Measurements from ENCODE around the gene ZNF747. TPM values are rescaled to one million over a fixed set of nuclear protein-coding genes. Genes with fewer than 3 reads are reported as not detected.

ZNF747 gene
- total RNA-seq = 12.4 to 16.4 TPM (median 15.2 TPM) in 3 replicates

DNA sequence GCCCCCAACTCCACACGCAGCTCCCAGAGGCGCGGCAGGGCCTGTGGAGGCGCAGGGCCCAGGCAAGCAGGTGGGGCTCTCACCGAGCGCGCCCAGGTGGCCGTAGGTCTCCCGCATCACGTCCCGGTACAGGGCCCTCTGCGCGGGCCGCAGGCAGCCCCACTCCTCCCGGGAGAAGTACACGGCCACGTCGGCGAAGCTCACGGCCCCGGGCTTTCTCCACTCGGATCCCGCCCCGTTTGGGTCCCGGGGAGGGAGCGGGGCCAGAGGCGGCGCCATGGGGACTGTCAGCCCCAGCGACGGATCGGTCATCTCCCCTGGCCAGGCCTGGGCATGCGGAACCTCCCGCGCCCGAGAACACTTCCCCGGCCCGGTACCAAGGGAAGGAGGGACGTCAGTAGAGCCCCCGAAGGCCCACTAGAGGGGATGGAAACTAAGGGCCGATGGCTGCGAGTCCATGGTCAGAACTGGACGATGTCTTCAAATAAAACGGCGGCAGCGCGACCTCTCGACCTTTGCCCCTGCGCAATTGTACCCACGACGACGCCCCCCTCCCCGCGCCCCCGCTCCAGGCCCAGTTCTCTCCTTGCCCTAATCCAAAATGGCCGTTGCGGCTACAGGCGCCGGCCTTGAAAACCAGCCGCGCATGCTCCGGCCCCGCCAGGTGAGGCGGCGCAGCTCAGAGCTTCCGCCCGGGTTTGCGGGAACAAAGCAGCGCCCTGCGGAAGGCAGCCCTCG is at the start of gene ZNF747:
ZNF747 (minus strand) TSS at position 491 of the 738 bp plus-strand sequence; CDS start at position 312, 179 bp downstream.
- H3K4me1 Mint-ChIP-seq = peaks cover 34% of the 10 kb centered on the region
- H3K4me3 Mint-ChIP-seq = peak within 1 kb of the TSS; percentile 93
- H3K9me3 Mint-ChIP-seq = no peaks in the 10 kb centered on the region
- peak; percentile 75 to 89 for DNase-seq (ENCODE audit: low spot score in 2 of 2, unreplicated experiment in 2 of 2)
- H3K27me3 Mint-ChIP-seq (ENCODE audit: low read depth) = no peaks in the 10 kb centered on the region
- H3K36me3 Mint-ChIP-seq = peaks cover 6% of the 10 kb centered on the region
- peak within 1 kb of the TSS; percentile 99 for H3K27ac Mint-ChIP-seq
- TF ChIP-seq, protein P1, sequence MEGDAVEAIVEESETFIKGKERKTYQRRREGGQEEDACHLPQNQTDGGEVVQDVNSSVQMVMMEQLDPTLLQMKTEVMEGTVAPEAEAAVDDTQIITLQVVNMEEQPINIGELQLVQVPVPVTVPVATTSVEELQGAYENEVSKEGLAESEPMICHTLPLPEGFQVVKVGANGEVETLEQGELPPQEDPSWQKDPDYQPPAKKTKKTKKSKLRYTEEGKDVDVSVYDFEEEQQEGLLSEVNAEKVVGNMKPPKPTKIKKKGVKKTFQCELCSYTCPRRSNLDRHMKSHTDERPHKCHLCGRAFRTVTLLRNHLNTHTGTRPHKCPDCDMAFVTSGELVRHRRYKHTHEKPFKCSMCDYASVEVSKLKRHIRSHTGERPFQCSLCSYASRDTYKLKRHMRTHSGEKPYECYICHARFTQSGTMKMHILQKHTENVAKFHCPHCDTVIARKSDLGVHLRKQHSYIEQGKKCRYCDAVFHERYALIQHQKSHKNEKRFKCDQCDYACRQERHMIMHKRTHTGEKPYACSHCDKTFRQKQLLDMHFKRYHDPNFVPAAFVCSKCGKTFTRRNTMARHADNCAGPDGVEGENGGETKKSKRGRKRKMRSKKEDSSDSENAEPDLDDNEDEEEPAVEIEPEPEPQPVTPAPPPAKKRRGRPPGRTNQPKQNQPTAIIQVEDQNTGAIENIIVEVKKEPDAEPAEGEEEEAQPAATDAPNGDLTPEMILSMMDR (IDR thresholded peaks at IDR 0.05; ENCODE audit: unreplicated experiment) = no peak

DNA sequence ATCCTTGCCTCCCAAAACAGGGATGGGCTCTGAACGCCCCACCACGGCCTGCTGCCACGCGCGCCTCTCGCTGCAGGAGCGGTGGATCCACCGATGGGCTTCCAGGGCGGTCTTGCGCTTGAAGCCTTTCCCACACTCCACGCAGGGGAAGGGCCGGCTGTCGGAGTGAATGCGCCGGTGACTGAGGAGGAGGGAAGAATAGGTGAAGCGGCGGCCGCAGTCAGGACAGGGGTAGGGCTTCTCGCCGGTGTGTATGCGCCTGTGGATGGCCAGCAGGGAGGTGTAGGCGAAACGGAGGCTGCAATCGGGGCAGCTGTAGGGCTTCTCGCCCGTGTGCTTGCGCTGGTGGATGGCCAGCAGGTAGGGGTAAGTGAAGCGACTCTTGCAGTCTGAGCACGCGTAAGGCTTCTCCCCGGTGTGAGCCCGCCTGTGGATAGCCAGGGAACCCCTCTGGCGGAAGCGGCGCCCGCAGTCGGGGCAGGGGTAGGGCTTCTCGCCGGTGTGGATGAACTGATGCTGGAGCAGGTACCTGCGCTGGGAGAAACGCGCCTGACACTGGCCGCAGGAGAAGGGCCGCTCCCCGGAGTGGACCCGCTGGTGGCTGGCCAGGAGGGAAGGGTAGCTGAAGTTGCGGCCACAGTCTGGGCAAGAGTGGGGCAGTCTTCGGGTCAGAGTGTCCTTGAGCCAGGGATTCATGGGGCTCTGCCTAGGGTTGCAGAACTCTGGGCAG is 48.1 kb upstream of the ZNF747 start:
- no peak overlapping the region for H3K27ac Mint-ChIP-seq
- H3K36me3 Mint-ChIP-seq = peaks cover 8% of the 10 kb centered on the region
- no peak overlapping the region for H3K4me3 Mint-ChIP-seq

DNA sequence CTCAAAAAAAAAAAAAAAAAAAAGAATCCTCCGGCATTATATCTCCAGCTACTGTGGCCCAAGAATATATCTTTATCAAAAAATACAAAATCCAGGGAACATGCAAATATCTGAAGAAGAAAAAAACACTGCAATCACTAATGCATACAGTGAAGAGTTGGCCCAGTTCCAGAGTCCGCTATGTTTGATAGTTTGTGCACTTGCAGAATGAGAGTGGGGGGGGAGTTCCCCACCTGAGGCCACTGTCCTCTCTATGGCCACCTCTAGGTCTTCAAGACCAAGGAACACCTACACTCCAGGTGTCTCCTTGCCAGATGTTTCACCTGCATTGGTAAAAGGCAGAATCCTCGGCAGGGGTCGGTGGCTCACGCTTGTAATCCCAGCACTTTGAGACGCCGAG is 46.8 kb upstream of the ZNF747 start:
- no peak overlapping the region for H3K27ac Mint-ChIP-seq
- TF ChIP-seq, protein P1 (IDR thresholded peaks at IDR 0.05; ENCODE audit: unreplicated experiment) = no peak
- DNase-seq (ENCODE audit: low spot score in 2 of 2, unreplicated experiment in 2 of 2) = no peak
- H3K4me1 Mint-ChIP-seq = peaks cover 16% of the 10 kb centered on the region
- H3K36me3 Mint-ChIP-seq = peaks cover 8% of the 10 kb centered on the region
- no peak overlapping the region for H3K4me3 Mint-ChIP-seq
- H3K9me3 Mint-ChIP-seq = no peaks in the 10 kb centered on the region
- H3K27me3 Mint-ChIP-seq (ENCODE audit: low read depth) = no peaks in the 10 kb centered on the region

More for the DNA sequence above, 48.1 kb upstream of the ZNF747 start:
- DNase-seq (ENCODE audit: low spot score in 2 of 2, unreplicated experiment in 2 of 2) = no peak
- TF ChIP-seq, protein P1 (IDR thresholded peaks at IDR 0.05; ENCODE audit: unreplicated experiment) = no peak
- H3K9me3 Mint-ChIP-seq = no peaks in the 10 kb centered on the region
- H3K4me1 Mint-ChIP-seq = peaks cover 16% of the 10 kb centered on the region
- H3K27me3 Mint-ChIP-seq (ENCODE audit: low read depth) = no peaks in the 10 kb centered on the region

DNA sequence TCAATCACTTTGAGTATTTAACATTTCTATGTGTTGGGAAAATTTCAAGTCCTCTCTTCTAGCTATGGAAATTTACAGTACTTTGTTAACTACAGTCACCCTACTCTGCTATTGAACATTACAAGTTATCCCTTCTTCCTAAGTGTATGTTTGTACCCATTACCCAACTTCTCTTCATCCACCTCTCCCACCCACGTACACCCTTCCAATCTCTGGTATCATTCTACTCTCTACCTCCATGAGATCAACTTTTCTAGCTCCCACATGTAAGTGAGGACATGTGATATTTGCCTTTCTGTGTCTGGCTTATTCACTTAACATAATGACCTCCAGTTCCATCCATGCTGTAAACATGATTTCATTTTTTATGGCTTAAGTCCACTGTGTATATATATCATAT is 40.0 kb upstream of the ZNF747 start:
- TF ChIP-seq, protein P1 (IDR thresholded peaks at IDR 0.05; ENCODE audit: unreplicated experiment) = no peak
- Mint-ChIP-seq H3K4me3 (no peak overlapping the region), H3K36me3 (peaks cover 4% of the 10 kb centered on the region), H3K9me3 (no peaks in the 10 kb centered on the region), H3K27ac (no peak overlapping the region), H3K27me3 (ENCODE audit: low read depth) (no peaks in the 10 kb centered on the region), H3K4me1 (peaks cover 15% of the 10 kb centered on the region)
- DNase-seq (ENCODE audit: low spot score in 2 of 2, unreplicated experiment in 2 of 2) = no peak

DNA sequence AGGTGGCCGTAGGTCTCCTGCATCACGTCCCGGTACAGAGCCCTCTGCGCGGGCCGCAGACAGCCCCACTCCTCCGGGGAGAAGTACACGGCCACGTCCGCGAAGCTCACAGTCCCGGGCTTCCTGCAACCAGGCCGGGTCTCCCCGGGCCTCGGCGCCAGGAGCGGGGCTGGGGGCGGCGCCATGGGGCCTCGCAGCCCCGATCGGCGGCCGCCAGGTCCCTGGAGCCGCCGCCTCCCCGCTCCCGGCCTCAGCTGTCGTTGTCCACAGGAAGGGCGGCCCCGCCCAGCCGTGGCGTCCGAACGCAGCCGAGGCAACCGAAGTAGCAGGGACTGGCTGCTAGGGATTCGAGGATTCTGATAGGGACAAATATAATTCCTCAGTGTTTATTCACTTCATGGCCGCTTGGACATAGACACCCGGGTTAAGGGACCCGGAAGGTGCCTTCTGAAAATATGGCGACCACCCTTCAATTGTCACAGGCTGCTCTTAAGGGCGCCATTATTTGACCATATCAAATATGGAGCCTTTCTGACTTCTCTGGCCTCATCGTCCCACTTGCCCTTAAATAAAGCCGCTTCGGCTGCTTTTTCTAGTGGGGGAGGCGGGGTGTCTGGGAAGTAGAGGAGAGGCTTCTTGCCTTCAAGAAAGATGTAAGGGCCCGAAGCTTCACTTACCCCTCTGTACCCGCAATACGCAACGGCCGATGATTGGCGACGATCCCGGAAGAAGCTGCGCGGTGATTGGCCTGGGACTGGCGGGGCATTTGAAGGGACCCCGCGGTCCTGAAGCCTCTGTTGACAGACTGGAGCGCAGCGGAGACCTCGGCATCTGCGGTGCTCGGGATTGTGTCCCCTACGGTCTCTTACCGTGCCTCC is 37.0 kb upstream of the ZNF747 start, which contains the start of gene ZNF688:
ZNF688 (minus strand) TSS at position 270 of the 878 bp plus-strand sequence; CDS start at position 185, 85 bp downstream.
- no peaks in the 10 kb centered on the region for H3K27me3 Mint-ChIP-seq (ENCODE audit: low read depth)
- peak within 1 kb of the TSS; percentile 95 for H3K27ac Mint-ChIP-seq
- peak; percentile 82 to 88 for DNase-seq (ENCODE audit: low spot score in 2 of 2, unreplicated experiment in 2 of 2)
- no peaks in the 10 kb centered on the region for H3K9me3 Mint-ChIP-seq
- H3K4me3 Mint-ChIP-seq = peak within 1 kb of the TSS; percentile 89
- H3K36me3 Mint-ChIP-seq = no peaks in the 10 kb centered on the region
- H3K4me1 Mint-ChIP-seq = peaks cover 26% of the 10 kb centered on the region
- TF ChIP-seq, protein P1 (IDR thresholded peaks at IDR 0.05; ENCODE audit: unreplicated experiment) = no peak

All from mesothelial cell of epicardium (in vitro differentiated cells).